ENCODE measurements around the gene NUDT15.
"Not testable (repeated sequence)": the region's sequence is repeated elsewhere in the genome, so short reads cannot be mapped to it uniquely, and the experiment has no call there.

DNA sequence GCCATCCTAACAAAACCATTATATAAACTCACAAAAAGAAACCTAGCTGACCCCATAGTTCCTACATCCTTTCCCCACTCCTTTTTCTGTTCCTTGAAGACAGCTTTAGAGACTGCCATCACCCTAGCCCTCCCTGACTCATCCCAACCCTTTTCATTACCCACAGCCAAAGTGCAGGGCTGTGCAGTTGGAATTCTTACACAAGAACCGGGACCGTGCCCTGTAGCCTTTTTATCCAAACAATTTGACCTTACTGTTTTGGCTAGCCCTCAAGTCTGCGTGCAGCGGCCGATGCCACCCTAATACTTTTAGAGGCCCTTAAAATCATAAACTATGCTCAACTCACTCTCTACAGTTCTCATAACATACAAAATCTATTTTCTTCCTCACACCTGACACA, 22.4 kb downstream of the NUDT15 start:
- TF ChIP-seq, protein P1, sequence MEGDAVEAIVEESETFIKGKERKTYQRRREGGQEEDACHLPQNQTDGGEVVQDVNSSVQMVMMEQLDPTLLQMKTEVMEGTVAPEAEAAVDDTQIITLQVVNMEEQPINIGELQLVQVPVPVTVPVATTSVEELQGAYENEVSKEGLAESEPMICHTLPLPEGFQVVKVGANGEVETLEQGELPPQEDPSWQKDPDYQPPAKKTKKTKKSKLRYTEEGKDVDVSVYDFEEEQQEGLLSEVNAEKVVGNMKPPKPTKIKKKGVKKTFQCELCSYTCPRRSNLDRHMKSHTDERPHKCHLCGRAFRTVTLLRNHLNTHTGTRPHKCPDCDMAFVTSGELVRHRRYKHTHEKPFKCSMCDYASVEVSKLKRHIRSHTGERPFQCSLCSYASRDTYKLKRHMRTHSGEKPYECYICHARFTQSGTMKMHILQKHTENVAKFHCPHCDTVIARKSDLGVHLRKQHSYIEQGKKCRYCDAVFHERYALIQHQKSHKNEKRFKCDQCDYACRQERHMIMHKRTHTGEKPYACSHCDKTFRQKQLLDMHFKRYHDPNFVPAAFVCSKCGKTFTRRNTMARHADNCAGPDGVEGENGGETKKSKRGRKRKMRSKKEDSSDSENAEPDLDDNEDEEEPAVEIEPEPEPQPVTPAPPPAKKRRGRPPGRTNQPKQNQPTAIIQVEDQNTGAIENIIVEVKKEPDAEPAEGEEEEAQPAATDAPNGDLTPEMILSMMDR (IDR thresholded peaks at IDR 0.05) = not testable (repeated sequence)
- TF ChIP-seq POLR2A (IDR thresholded peaks at IDR 0.05) = not testable (repeated sequence)
